Measurements from ENCODE around the gene RNF167. TPM values are rescaled to one million over a fixed set of nuclear protein-coding genes. Genes with fewer than 3 reads are reported as not detected.
A peak's percentile ranks its signal among the peaks of the same experiment; 100 is the strongest.

Gene RNF167
- total RNA-seq, 6 experiments from 2014 or later: 52.1 to 73.5 (median 57.5) TPM

DNA sequence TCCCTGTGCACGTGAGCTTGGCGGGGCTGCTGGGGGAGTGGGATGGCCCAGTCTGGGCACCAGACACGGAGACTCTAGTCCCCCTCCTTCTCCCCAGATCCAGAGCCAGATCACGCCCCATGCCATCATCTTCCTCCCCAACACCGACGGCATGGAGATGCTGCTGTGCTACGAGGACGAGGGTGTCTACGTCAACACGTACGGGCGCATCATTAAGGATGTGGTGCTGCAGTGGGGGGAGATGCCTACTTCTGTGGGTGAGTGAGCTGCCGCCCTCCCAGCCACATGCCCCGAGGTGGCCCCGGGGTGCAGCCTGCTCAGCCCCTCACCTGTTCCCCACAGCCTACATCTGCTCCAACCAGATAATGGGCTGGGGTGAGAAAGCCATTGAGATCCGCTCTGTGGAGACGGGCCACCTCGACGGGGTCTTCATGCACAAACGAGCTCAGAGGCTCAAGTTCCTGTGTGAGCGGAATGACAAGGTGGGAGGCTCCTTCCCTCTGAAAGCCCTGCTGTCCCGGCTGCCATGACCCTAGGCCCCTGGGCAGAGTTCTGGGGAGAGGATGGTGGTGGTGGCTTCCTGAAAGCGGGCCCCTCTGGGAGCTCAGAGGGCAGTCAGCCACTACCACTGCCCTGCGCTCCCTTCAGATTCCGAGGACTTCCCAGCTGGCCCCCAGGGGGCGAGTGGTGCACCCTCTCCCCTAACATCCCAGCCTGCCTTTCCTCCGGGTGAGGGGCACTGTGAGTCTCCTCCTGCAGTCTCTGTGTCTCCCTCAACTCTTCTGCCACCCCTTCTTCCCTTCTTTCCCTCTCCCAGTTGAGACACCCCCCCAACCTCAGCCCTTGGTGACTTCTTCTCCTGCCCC is 43.5 kb upstream of the RNF167 start:
- no peaks in the 10 kb centered on the region for H3K27me3 ChIP-seq
- TF ChIP-seq CTCF (IDR thresholded peaks at IDR 0.05): no peak
- no peak for TF ChIP-seq POLR2A (IDR thresholded peaks at IDR 0.05)
- peaks cover 0 to 27% (median 12%) of the 10 kb centered on the region in 4 donors for H3K4me1 ChIP-seq
- H3K27ac ChIP-seq: no peak overlapping the region
- ATAC-seq (no peak), DNase-seq (peak in 1 of 3 donors; percentile 52)
- intact Hi-C loops (cut with DNase I): no loop called here
- H3K4me3 ChIP-seq: no peak overlapping the region
- WGBS (ENCODE audit: insufficient coverage, low coverage, low lambda C conversion rate, missing lambda C conversion rate): 100% methylated on average over 1 of the region's 27 CpGs
- no peaks in the 10 kb centered on the region for H3K9me3 ChIP-seq
- peaks cover 0 to 41% (median 7%) of the 10 kb centered on the region in 4 donors for H3K36me3 ChIP-seq

- Histone ChIP-seq H3K27ac (no peak overlapping the region), H3K4me1 (peaks cover 0 to 27% (median 12%) of the 10 kb centered on the region in 4 donors), H3K9me3 (no peaks in the 10 kb centered on the region), H3K4me3 (no peak overlapping the region), H3K36me3 (peaks cover 0 to 34% (median 7%) of the 10 kb centered on the region in 4 donors), H3K27me3 (no peaks in the 10 kb centered on the region)
- DNase-seq (peak in 1 of 3 donors; percentile 57), ATAC-seq (no peak)
- TF ChIP-seq POLR2A (IDR thresholded peaks at IDR 0.05) (no peak), CTCF (IDR thresholded peaks at IDR 0.05) (no peak)
- intact Hi-C loops (cut with DNase I): no loop called here
- 90% methylated on average over 3 of the region's 10 CpGs for WGBS (ENCODE audit: insufficient coverage, low coverage, low lambda C conversion rate, missing lambda C conversion rate)
These were observed 42.8 kb upstream of the RNF167 start for GRCh38 chr17:4897198-4897687.

DNA sequence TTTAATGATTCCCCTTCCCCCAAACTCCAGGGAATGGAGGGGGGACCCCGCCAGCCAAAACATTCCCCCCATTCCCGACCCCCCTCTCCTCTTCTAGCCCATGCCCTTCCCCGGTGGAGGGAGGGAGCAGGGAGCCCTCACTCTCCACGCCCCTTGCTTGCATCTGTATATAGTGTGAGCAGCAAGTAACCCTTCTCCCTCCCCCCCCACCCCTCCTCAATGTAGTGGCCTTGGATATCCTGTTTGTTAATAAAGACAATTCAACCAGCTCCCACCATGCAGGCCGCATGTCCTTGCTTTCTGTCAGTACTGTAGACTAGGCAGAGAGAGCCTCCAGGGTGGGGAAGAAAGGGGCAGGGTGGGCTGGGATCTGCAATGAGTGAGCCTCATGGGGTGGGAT is 42.3 kb upstream of the RNF167 start:
- peaks cover 0 to 30% (median 6%) of the 10 kb centered on the region in 4 donors for H3K36me3 ChIP-seq
- no peak overlapping the region for H3K27ac ChIP-seq
- TF ChIP-seq CTCF (IDR thresholded peaks at IDR 0.05) (no peak), POLR2A (IDR thresholded peaks at IDR 0.05) (no peak)
- no peak for ATAC-seq
- peaks cover 0 to 27% (median 12%) of the 10 kb centered on the region in 4 donors for H3K4me1 ChIP-seq
- no peaks in the 10 kb centered on the region for H3K27me3 ChIP-seq
- peak in 1 of 3 donors; percentile 39 for DNase-seq
- 71% methylated on average over 2 of the region's 5 CpGs for WGBS (ENCODE audit: insufficient coverage, low coverage, low lambda C conversion rate, missing lambda C conversion rate)
- H3K9me3 ChIP-seq: no peaks in the 10 kb centered on the region
- intact Hi-C loops (cut with DNase I): no loop called here
- no peak overlapping the region for H3K4me3 ChIP-seq

- Histone ChIP-seq H3K9me3 (no peaks in the 10 kb centered on the region), H3K27ac (peak overlapping the region in 2 of 3 donors; percentile 12 to 34), H3K27me3 (no peaks in the 10 kb centered on the region), H3K4me1 (peaks cover 0 to 29% (median 13%) of the 10 kb centered on the region in 4 donors), H3K4me3 (peak overlapping the region; percentile 52 to 62 (median 60)), H3K36me3 (peaks cover 0 to 29% (median 3%) of the 10 kb centered on the region in 4 donors)
- TF ChIP-seq POLR2A (IDR thresholded peaks at IDR 0.05) (no peak), CTCF (IDR thresholded peaks at IDR 0.05) (no peak)
- 26% methylated on average over 4 of the region's 8 CpGs for WGBS (ENCODE audit: insufficient coverage, low coverage, low lambda C conversion rate, missing lambda C conversion rate)
- DNase-seq: peak; percentile 78 to 92 (median 90)
- intact Hi-C loops (cut with DNase I): no loop called here
- peak; percentile 35 to 55 (median 54) for ATAC-seq
These were observed 41.7 kb upstream of the RNF167 start for GRCh38 chr17:4898351-4898750.
